Neural progenitor cell (in vitro differentiated cells): ENCODE results near the gene VPS37B.

Source experiments
- EZH2phosphoT487 ChIP-seq: fragments of 200-600 bp; sonication (generic); IDR thresholded peaks from 2 replicates; pipeline ENCODE4 v1.6.1; 2017; ENCODE audit warnings: antibody characterized with exemption
- TF ChIP-seq, protein P1 (sequence below): fragments of 200-600 bp; sonication (generic); IDR thresholded peaks from 2 replicates; pipeline ENCODE4 v1.5.1; 2017; ENCODE audit warnings: antibody characterized with exemption, mild to moderate bottlenecking

DNA sequence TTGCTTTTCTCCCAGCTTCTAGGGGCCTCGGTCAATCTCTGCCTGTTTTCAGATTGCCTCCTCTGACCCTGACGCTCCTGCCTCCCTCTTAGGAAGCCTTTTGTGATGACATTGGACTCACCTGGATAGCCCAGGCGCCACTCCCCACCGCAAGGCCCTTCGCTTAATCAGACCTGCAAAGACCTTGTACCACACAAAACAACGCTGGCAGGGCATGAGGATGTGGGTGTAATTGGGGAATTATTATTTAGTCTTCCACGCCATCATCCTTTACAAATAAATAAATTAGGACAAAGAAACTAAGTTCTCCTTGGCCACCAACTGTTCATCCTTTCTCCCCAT lies 7.7 kb upstream of the VPS37B start:
- TF ChIP-seq, protein P1, sequence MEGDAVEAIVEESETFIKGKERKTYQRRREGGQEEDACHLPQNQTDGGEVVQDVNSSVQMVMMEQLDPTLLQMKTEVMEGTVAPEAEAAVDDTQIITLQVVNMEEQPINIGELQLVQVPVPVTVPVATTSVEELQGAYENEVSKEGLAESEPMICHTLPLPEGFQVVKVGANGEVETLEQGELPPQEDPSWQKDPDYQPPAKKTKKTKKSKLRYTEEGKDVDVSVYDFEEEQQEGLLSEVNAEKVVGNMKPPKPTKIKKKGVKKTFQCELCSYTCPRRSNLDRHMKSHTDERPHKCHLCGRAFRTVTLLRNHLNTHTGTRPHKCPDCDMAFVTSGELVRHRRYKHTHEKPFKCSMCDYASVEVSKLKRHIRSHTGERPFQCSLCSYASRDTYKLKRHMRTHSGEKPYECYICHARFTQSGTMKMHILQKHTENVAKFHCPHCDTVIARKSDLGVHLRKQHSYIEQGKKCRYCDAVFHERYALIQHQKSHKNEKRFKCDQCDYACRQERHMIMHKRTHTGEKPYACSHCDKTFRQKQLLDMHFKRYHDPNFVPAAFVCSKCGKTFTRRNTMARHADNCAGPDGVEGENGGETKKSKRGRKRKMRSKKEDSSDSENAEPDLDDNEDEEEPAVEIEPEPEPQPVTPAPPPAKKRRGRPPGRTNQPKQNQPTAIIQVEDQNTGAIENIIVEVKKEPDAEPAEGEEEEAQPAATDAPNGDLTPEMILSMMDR: no peak
- no peak for TF ChIP-seq EZH2phosphoT487
